Raji (cell line): Measurements from ENCODE around the gene CHD5.

Source experiments
- POLR2A ChIP-seq: IDR thresholded peaks from 2 replicates; pipeline ENCODE4 v1.6.1; 2011; ENCODE audit warnings: low read depth, low read length, control low read depth; ENCODE audit not compliant: insufficient read depth

CHD5 gene

DNA sequence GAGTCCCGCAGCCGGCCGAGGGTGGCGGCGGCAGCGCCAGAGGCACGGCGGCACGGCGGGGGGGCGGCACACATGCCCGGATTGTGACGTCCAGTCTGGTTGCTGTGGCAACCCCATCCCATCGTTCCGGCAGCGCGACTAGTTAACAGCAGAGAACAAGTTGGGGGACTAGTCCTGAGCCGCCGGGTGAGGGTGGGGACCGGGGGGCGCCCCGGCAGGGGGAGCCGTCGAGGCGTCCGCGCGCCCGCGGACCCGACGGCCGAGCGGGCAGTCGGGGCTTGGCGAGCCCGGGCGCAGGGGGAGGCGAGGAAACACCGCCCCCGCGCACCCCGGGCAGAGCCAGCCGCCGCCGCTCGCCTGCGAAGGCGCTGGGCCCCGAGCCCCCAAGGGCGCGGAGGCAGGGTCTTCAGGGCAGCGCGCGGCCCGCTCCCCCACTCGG, at the start of gene CHD5:
CHD5 (minus strand) TSS at position 54 of the 439 bp plus-strand sequence. CDS start 298 bp downstream, outside the sequence.
- TF ChIP-seq POLR2A = no peak

DNA sequence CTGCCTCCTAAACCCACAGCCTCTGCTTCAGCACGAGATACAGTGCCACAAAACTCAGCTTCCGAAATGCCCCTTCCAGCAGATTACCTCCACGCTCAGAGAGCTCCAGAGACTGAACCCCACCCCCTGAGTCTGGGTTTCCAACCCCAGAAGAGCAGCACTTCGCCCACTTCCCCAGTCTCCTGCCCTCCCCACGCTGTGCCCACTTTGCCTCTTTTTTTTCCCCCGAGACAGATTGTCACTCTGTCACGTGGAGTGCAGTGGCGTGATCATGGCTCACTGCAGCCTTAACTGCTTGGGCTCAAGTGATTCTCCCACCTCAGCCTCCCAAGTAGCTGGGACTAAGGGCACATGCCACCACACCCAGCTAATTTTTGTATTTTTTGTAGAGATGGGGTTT, 45.5 kb upstream of the CHD5 start:
- TF ChIP-seq POLR2A = no peak

DNA sequence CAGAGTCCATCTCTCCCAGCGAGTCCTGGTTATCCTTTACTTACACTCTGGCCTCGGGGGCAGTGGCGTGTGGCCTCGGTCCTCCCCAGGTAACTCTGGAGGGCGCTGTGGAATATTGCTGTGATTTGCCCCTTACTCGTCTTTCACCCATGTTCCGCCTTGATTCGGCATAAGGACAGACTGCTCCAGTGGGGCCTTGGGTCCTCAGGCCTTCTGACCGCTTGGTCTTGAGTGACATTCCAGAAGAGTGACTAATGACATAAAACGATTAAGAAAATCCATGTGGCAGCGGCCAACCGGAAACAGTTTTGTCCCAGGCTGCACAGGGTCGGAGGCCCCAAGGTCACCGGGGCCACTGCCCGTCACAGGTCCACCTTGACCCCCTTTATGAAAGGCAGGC, 44.6 kb upstream of the CHD5 start:
- TF ChIP-seq POLR2A = no peak

DNA sequence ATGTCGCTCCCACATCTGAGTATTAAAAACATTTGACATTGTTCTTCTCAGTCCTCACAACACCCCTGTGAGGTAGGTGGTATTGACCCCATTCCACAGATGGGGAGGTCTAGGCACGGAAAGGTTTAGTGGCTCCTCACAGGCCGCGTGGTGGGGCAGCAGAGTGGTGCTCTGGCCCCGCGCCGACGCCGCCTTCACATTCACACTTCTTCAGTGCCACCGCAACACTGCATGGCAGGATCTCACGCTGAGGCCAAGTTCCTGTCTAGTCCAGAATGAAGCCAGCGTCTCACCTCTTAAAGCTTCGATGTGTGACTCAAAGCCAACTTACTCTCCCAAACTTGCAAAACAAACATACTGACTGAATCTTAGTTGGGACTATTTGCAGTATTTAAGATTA, 43.5 kb upstream of the CHD5 start:
- no peak for TF ChIP-seq POLR2A

DNA sequence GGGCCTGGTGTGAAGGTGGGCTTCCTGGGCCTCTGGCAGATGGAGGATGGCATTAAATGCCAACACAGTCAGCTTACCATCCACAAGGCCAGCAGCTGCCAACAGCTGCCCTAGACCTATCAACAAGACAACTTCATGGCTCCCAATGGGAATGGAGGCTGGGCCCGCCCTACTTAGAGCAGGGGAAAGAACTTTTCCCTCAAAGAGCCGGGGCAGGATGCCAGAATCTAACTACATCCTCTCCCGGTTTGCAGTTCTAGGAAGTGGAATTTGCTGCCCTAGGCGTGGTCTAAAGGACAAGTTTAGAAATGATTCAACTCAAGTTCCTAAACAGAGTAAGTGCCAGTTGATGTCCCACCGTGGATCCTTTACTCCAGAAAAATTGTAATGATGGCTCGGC, 42.5 kb upstream of the CHD5 start:
- TF ChIP-seq POLR2A = no peak

DNA sequence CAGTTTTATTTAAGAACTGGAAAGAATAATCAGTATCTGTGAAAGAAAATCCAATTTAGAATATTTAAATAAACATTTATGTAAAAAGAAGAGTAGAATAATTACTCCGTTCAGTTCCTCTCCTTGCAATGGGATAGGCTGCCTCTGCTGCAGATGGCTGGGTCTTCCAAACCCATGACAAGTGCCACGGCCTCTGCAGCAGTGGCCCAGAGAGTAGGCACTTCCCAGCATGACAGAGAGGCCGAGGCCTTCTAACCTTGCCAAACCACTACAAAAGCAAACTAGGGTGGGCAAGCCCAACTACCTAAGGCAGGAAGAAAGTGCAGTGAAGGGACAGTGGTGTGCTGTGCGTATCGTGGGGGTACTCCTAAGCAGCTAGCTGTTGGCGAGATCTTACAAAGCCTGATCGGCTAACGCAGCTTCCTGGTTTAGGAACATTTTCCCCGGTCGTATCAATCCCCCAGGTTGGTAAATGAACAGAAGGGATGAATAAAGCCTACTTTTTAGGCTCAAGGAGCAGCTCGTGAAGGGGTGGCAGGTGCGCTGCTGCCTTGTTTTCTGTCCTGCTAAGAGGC, 41.2 kb upstream of the CHD5 start:
- no peak for TF ChIP-seq POLR2A

DNA sequence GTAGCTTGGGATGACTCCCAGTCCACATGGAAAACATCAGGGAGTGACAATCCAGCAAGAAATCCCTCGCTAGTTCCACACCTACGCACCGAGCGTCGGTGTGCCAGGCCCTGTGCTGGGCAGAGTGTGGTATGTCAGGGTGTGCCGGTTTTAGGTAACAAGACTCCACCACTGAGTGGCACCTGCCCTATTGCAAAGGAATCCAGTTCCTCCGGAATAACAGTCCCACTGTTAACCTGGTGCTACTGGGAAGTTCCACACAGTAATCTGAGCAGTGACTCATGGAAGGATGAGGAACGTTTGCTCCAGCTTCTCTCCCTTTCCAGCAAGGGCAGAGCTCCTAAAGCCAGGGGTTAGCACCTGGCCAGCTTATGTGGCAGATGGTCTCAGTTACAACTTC, 40.1 kb upstream of the CHD5 start:
- no peak for TF ChIP-seq POLR2A

DNA sequence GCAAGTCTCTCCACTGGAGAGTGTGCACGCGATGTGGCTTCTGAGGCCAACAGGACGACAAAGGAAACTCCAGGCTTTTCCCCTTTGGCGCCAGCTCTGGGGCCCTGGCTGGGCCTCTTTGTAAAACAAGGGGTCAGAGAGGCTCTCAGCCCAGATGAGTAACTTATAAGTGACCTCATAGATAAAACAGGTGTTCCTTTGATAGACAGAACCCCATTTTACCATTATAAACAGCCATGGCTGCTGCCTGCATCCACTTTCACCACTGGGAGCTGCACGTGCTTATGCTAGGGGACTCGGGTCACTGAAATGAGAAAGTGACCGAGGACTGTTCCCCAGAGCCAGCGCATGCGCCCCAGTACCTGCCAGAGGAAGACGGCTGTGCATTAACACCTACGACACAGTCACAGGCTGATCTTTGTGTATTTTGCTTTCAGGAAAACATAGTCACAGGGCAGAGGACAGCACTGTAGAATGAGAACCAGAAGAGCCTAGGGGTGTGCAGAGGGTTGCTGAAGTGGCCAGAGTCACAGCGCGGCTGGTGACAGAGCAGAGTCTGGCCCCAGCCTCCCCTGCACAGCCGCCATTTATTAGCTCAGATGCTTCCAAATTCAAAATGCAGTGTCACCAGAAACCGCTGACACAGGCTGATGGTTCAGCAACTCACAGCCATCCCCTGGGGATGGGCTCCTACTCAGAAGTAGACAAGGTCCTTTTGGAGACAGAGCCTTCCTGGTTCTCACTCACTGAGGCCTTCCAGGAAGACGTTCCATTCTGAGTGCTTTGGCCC, 38.4 kb upstream of the CHD5 start:
- no peak for TF ChIP-seq POLR2A

DNA sequence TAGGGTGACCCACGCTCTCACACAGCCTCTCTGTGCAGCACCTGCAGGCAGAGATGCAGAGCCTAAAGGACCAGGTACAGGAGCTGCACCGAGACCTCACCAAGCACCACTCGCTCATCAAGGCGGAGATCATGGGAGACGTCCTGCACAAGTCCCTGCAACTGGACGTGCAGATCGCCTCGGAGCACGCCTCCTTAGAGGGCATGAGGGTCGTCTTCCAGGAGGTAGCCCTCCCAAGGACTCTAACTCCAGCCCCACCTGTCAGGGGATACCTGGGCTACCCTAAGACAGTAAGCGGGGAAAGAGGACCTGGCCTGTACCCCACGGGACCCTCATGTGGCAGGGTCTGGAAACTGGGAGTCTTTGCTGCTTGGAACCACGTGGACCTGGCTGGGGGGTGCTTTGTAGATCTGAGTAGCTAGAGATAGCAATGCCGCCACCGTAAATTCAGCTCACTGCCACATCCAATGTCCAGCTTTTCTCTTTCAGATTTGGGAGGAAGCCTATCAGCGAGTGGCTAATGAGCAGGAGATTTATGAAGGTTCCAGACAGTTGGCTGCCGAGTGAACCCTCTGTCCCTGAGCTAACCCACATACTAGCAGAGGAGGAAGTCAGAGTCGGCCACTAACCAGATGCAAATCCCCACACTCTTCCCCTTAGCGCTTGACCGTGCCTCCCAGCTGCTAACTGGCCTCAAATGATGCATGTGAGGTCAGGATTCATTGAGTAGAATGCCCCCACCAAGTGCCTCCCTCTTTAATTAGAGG, 32.3 kb upstream of the CHD5 start:
- no peak for TF ChIP-seq POLR2A

DNA sequence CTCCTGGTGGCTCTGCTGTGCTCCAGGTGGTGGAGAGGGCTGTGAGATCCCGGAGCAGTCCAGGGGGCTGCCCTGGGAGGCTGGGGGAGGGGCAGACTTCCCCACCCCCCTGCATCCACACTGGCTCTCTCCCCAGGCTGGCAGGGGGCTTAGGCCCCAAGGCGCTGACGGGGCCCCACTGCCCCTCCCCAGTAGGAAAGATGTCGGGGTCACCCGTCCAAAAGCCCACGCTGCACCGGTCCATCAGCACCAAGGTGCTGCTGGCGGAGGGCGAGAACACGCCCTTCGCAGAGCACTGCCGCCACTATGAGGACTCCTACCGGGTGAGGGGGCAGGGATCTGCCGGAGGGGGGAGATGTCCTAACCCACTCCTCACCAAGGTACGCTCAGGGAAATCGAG, 31.6 kb upstream of the CHD5 start:
- TF ChIP-seq POLR2A = no peak

DNA sequence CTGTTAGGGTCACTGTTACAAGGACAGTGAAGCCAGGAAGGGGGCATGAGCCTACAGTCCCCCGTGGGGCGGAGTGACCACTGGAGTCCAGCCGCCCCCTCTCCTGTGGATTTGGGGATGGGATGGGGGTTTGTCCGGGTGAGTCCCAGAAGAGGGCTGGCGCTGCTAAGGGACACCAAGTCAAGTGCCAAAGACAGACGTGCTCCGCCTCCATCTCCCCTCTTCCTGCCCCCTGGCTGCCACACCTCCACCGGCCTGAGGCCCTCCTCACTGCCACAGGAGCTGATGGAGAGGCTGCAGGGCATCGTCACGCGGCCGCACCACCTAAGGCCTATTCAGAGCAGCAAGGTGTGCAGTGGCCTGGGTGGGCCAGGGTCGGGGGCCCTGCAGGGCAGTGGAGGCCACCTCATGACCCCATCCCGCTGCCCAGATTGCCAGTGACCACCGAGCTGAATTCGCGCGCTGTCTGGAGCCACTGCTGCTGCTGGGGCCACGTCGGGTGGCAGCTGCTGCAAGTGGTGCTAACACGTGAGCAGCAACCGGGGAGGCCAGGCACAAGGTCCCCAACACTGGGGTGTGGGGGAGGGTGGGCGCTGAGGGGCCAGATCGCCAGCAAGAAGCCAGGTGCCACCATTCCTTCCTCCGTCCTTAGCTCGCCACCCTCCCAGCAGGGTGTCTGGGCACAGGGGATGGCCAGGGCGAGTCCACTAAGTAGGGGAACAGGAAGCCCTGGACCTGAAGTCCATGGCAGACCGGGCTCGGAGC, 30.7 kb upstream of the CHD5 start:
- TF ChIP-seq POLR2A = no peak

DNA sequence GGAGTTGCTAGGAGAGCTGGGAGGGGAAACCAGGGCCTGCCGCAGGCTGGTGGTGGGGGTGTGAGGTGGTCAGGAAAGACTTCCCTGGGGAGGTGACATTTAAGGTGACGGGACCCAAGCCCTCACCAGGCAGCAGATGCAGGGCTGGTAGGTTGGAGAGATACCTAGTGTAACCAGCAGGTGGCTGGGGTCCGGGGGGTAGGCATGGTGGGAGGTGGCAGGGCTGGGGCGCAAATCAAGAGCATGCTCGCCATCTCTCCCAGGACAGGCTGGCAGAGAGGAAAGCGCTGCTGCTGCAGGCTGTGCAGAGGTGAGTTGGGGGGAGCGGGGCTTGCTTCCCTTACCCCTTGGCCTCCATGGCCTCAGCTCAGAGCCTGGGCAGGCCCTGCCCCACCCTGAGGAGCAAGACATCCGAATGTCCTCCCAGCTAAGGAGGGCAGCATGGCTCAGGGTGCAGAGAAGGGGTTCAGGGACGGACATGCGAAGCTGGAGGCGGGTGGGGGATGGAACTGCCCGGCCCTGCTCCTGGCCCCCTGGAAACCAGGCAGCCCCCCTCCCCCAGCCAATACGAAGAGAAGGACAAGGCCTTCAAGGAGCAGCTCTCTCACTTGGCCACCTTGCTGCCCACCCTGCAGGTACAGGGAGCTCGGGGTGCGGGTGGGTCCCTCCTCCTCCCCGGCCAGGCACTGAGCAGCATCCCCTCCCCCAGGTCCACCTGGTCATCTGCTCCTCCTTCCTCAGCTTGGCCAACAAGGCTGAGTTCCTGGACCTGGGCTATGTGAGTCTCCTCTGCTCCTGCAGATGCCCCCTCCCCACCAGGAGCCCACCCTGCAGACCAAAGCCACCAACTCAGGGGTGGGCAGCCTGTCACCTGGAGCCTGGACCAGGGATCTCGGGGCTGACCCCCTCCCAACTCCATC, 29.8 kb upstream of the CHD5 start:
- TF ChIP-seq POLR2A = no peak

DNA sequence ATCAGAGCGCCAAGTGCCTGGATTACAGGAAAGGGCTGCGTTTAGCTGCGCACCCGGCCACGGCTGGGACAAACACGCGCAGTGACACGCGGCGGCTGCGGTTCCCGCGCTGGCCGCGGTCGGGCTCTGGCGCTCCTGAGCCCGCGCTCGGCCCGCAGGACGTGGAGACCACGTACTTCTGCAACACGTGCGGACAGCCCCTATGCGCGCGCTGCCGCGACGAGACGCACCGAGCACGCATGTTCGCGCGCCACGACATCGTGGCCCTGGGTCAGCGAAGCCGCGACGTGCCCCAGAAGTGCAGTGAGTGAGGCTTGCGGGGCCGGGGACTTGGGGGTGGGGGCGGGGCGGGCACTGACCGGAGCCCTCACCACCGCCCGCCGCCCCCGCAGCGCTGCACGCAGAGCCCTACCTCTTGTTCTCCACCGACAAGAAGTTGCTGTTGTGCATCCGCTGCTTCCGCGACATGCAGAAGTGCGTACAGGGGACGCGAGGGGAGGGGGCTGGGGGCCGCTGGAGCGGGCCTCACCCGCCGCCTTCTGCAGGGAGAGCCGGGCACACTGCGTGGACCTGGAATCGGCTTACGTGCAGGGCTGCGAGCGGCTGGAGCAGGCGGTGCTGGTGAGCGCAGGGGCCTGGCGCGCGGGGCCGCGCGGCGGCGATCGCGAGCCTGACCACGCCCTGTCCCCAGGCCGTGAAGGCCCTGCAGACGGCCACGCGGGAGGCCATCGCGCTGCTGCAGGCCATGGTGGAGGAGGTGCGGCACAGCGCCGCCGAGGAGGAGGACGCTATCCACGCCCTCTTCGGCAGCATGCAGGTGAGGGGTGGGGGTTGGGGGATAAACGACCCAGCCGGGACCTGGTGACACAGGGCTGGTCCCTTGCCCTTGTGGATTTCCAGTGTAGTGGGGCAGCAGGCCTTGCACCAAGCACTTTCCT, 28.9 kb upstream of the CHD5 start:
- TF ChIP-seq POLR2A = no peak
